Anterior cingulate cortex (tissue), 58 donors: ENCODE data around the gene PRIMA1.
A peak's percentile ranks its signal among the peaks of the same experiment; 100 is the strongest.

Experiments used
- DNase-seq, 58 donors: peaks; one replicate each; lab custom pipeline; 2025; lab: John Stamatoyannopoulos, UW

The PRIMA1 gene

DNA sequence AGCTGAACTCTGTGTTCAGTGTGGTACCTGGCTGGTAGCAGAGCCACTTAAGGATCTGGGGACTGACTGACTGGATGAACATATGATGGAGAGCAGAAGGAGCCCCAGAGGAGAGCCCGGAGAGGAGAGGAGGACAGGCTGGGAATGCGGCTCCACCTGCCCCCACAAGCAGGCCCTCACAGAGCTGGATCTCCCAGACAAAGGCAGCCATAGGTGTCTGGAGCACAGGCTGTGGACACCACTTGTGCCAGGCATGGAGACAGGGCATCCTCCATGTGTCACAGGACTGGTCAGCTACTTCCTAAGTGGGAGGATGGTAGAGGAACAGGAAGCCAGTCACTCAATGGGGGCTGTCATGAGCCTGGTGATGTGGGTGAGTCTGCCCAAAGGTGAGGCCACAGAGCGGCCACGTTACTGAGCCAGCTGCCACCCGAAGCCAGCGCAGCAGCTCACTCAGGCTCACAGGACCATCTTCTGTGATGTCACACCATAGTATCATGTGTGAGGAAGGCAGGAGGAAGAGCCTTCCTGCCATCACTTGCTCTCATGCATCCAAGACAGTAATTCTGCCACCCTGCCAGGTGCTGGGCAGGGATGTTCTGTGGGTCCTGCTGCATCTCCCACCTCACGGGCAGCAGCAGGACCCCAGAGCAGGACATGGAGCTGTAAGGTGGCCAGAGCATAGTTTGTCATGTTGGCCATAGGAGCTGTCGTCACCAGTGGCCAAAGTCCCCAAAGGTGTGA is 72.1 kb downstream of the PRIMA1 start:
- DNase-seq, result no peak

DNA sequence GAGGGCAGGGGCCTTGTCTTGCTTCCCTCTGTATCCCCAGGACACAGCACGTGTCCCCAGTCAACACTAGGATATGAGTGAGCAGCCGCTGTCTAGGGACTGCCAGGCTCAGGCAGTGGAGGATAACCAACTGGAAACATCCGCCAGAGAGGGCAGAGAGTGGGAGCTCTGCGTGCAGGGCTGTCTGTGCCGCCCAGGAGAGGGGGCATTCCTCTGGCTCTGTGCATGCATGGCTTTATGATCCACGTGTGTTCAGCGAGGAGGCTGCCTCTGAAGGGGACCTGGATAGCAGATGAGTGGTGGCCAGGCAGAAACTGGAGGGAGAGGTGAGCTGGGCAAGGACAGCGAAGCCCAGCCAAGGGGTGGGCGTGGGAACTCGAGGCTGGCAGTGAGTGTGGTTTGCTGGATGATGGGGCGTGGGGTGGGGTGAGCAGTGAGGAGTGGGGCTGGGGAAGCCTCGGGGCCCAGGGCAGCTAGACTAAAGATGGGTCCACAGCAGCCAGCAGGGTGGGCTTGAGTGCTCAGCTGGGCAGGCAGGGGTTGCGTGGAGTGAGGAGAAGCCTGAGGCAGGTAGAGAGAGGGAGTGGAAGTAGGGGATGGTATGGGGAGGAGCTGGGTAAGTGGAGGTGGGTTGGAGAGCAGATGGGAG is 72.9 kb downstream of the PRIMA1 start:
- no peak for DNase-seq

DNA sequence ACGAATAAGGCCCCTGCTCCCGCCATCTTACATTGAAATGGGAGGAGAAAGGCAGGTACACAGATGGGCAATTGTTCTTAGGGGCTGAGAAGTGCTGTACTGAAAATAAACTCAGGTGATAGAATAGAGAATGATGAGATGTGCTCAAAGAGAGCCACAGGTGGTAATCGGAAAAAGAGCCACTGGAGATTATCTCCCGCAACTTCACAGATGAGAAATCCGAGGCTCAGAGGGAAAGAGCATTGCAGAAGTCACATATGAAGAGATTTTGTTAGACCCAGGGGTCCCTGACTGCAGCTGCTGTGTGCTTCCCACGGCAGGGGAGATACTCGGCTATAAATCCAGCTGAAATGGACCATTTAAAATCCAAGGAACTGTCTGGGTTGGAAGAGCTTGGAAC is 73.7 kb downstream of the PRIMA1 start:
- no peak for DNase-seq

DNA sequence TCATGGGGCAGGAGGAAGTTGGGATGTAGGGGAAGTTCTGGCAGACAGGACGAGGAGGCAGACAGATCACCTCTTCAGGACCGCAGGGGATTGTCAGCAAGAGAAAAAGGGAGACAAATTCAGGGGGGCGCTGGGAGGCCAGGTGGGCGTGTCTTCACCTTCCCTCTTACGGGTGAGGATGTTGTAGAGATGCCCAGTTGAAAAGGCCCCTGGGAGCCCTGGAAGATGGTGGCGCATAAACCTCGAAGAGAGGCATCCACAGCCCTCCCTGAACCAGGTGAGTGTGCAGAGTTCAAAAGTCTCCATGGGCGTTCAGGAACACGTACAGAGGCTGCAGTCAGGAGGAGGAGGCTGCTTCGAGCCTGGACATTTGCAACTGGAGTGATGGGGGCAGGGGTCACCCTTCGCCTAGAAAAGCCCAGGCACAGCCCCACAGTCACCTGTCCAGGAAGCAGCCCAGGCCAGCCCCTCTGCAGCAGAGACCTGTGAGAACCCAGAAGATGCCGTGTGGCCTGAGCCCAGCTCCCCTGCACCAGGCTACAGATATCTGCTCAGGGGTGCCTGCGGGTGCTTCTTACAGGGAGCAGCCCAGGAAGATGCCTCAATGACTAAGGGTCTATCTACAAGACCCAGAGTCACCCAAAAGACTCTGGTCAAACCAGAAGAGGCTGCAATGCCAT is 74.4 kb downstream of the PRIMA1 start:
- DNase-seq, result no peak

DNA sequence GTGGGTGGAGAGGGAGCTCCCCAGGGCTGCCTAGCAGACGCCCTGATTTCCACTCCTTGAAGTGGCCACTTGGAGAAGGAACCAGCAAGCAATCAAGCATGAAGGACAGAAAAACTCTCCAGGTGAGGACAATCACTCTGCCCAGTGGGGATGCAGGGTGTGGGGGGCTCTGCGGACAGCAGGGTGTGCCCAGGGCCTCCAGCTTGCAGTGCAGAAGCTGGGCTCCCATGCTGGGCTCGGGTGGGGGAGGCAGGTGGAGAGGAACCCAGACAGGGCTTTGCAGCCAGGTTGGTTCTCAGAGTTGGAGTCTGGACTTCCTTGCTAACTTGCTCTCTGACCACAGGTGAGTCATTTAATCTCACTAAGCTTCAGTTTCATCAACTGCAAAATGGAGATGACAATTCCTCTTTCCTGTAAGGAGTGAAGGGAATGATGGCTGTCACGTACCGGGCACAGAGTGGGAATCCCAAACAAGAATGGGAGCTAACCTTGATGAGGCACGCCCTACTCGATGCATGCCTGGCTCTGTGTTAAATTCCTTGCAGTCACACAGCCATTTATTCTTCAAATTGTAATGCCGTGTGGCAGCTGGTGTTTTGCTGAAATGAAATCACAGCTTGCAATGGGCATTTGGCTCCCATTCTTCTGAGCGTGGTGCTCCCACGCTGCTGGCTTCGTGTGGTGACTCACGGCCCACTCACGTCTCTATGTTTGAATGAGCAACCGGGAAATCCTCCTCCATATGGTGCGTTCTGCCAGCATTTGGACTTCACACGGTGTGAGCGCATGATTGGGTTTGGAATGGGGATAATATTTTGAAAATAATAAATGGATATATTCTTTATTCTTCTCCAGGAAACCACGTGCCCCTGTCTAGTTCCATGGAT is 75.2 kb downstream of the PRIMA1 start:
- peak in 40 of 58 donors; percentile 12 to 83 (median 52) for DNase-seq

DNA sequence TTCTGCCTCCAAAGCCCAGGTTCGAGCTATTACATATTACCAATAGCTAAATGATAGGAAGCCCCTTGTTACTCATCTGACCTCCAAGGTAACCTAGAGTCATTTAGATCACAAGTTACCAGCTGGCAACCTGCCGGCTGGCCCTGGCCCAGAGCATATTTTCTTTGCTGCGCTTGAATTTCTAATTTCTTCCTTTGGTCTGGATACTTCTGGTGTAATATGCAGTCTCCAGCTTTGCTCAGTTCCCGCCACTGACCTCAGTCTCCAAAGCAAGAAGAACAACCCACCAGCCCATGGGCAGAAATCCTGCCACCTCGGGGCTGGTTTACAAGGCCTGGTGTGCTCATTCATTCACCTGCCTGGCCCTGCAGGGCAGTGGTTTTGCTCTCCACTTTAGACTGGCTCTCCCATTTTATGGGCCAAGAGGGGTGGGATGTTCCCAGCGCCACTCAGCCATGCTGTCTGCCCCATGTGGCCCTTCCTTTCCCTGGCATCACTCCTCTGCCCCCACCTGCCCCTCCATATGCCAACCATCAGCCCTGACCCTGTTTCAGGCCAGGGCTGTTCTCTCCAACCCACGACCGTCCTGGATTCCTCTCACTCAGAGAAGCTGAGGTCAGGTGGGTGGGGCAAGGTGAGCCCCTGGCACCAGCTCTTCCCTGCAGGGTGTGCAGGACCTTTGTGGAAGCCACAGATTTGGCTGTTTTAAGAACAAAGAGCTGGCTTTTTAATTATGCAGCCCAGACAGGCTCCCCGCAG is 76.0 kb downstream of the PRIMA1 start:
- no peak for DNase-seq

DNA sequence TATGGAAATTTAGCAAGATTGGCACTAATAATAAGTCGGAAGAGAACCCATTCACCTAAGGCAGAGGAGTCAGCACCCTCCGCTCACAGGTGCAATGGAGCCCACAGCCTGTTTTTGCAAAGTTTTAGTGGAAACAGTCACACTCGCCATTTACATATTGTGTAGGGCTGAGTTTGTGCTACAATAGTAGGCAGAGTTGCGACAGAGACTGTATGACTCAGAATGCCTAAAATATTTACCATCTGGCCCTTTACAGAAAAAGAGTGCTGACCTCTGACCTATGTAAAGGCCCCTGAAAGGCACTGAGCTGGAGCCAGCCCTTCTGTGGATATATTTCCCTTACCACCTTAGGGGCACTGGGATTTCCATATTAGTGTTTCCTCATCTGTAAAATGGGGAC is 79.0 kb downstream of the PRIMA1 start:
- DNase-seq, result no peak

DNA sequence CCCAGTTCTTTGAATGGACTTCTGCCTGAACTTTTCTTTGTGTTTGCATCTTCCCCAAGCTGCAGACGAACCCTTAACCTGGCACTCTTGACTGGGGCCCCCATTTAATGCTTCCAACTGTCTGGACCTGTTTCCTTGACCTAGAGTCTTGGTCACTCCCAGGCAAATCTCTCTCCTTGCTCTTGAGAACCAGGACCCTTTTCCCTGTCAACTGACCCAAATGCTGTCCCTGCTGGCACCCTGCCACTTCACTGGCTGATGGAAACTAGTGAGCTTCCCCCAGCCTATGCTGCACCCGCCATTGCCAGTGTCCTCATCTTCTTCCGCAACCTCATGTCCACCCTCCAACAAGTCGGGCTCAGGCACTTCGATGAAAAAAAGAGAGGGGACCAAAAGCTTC is 79.5 kb downstream of the PRIMA1 start:
- DNase-seq, result no peak

DNA sequence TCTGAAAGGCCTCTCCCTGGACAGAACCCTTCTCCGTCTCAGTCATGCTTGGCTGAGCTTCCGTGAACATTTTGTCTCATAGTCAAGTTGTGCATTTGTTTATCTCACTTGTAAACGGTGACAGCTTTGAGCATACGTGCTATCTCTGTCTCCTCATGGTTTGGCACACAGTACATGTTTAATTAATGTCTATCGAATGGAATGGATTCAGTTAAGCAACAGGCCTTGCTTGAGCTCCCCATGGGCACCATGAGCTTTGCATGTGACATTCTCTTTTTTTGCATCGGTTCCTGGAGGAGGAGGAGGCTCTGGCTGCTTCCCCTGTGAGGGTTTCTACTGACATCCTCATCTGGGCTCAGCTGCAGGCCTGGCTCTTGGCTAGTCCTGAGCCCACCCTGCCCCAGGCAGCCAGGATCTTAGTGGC is 80.0 kb downstream of the PRIMA1 start:
- DNase-seq, result no peak

DNA sequence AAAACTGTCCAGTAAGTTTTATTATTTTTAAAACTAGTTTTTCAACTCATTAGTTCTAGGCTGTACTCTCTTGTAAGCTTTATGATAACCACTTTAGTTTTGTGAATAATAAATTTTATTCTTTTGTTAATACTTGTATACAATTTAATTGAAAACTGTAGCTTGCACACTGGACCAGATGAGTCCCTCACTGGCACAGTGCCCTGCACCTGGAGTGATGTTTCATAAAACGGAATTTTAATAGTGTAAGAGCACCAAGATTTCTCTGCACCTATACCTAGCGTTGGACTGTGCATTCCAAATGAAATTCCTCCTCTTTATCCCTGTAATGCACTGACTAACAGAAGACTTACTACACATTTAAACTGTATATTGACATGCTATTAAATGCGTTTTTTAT is 80.8 kb downstream of the PRIMA1 start:
- DNase-seq, result no peak

DNA sequence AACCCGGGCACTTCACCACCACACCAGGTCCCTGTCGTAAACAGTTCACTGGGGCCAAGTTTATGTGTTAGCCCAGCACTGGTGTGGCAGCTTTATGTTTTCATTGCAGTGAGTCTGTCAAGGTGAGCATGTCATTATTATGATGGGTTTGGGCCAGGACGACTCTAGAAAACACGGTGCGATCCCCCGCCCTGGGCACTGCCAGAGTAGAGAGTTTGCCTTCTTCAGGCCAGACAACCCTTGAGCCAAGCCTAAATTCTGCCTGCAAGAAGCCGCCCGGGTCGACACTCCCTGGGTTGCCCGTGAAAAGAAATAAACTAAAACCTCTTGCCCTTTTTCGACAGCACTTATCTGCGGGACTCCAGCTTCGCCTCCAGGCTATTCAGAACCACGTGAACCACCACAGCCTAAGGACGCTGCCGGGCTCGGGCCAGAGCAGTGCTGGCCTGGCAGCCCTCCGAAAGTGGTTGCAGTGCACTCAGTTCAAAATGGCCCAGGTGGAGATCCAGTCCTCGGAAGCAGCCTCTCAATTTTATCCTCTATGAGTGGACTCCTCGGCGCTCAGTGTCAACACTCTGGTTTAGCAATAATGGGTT is 81.8 kb downstream of the PRIMA1 start:
- DNase-seq, result no peak

DNA sequence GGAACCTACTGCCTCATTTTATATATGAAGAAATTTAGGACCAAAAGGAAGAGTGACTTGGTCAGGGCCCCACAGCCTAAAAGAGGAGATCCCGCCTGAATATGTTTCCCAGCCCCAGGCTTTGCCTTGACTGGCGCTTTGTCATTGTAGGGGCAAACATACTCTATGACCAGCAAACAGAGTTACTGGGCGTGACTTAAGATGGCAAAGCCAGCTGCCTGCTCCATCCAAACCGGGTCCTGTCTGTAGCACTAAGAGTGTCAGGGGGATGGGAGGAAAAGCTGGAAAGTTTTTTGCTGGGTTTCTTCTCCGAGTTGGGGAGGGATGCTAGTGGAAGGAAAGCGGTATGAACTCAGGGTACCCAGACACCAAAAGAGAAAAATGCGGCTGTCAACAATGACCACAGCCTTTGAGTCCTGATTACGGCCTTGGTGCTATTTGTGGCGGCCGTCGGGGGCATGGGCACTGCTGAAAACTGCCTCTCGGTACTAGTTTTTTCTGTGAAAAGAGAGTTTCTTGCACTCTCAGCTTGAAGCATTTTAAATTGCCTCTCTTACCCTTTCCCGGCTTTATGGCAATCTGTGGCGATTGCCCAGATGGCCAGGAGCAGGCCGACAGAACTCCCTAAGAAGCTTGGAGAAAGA is 82.7 kb downstream of the PRIMA1 start:
- no peak for DNase-seq

DNA sequence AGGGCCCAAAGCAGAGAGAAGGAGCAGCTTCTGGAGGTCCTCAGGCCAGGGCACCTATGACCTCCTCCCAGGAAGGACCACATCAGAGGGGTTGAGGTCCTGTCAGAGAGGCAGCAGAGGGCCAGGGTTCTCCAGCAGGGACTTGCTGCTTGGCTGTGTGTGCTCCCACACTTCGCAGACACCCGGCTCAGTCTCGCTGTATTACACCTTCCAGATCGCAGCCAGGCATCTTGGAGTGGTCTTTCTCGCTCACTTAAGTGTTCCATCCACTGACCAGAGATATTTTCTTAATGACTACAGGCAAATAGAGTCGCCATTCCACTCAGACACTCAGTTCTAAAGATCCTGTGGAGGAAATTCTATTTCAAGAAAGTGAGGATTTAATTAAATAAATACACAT is 84.3 kb downstream of the PRIMA1 start:
- no peak for DNase-seq

DNA sequence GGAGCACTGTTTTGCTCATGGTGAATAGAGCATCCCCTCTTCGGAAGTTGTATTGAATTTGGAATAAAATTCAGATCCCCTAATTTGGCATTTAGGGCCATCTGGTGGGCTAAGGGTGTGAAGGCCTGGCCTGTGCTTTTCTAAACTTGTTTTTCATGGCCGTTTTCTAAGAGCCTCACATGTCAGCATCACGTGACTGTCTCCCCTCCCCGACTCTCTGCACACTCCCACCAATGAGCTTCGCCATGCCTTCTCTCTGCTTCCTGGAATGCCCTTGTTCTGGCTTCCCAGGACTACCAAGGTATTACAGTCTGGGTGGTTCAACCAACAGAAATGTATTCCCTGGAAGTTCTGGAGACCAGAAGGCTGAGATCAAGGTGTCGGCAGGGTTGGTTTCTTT is 85.3 kb downstream of the PRIMA1 start:
- DNase-seq, result no peak

DNA sequence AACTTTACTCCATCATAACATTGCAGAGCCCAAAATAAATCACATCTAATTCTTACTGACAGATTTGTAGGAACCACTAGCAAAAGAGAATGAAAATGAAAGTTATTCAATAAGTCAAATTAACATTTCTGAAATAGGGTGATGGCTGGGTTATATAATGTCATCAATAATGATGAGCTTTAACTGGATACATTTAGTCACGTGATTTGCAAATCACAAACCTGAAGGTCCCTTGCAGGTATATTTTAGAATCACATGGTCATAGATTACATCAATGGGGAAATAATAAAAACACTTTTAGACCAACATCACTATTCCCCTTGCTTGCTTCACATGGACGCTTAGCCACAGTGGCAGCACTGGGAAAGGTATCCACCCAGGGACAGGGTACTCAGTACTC is 86.7 kb downstream of the PRIMA1 start:
- no peak for DNase-seq

DNA sequence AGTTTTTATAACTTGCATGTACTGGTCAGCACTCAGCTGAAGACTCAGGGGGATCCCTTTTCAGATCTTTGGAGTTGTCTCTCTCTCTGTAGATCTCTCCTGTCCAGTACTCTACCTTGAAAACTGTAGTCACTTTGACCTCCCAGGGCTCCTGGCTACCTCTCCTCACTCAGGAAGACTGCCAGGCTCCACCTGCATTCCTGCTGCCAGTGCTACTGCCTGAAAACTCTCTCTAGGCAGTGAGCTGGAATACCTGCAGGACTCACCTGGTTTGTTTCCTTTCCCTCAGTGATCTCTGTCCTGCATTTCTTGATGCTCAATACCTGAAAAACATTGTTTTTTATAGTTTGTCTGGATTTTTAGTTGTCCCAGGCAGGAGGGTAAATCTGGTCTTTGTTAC is 87.4 kb downstream of the PRIMA1 start:
- no peak for DNase-seq

DNA sequence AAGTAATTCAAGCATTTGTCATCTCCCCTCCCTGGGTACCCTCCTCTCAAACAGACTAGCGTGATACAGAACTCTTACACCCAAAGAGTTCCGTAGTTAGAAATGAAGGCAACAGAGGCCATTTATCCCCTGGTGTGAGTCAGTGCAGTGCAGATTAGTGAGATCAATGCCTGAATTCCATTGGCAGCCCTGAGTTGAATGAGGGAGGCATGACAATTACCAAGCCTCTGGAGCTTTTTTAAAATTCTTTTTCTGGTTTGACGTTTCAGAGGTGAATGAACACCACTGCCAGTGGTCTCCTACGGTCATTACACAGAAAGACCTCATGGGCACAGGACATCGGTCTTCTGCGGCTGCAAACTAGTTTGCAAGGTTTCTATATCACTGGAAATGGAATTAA is 94.4 kb downstream of the PRIMA1 start:
- DNase-seq, result no peak

DNA sequence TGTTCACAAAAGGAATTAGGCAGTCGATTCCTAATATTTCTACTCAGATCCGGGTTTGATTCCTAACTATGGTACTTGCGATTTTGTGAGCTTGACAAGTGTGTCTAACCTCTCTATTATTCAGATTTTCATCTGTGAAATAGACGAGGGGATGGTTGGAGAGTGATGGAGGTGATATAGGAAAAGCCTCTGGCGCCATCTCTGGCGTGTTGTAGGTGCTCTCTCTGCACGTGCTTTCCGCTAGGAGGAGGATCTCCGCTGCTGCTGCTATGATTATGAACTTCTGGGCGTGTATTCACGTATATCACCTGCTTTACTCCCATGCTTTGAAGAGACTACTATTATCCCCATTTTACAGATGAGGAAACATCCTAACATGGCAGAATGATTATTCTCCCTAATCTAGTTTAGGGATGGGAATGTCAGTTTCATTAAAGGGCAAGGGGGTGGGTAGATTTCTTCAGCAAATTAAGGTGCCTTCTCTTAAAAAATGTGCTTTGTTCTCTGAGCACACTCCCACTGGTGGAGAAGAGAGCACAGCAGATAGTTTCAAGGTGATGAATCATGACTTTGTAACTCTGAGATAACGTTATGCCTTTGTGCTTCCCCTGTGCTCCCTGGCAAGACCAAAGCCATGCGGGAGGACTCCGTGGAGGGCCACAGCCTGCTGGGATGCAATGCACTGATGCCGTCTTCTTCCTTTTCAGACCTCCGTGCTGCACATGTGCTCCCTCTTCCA is 97.1 kb downstream of the PRIMA1 start:
- peak in 1 of 58 donors; percentile 31 for DNase-seq
